PC-9 (cell line): ENCODE results near the gene PRC1. TPM values are rescaled to one million over a fixed set of nuclear protein-coding genes. Genes with fewer than 3 reads are reported as not detected.
"Not testable (repeated sequence)": the region's sequence is repeated elsewhere in the genome, so short reads cannot be mapped to it uniquely, and the experiment has no call there.

Experiments used
- BruUV-seq: library from RNA; stranded (reverse); fragments of 400-500 nt; replicated peaks from 2 replicates; lab custom pipeline; 2021; lab: Mats Ljungman, UMichigan
- CTCF ChIA-PET: fragments of 300-600 bp; sonication (Branson Sonifier 250); formaldehyde crosslinking; loops from one replicate; lab custom pipeline; 2022; ENCODE audit warnings: antibody characterized with exemption; lab: Charles Lee
- POLR2A ChIA-PET: fragments of 300-600 bp; sonication (Branson Sonifier 250); formaldehyde crosslinking; loops from one replicate; lab custom pipeline; 2022; ENCODE audit warnings: antibody characterized with exemption; ENCODE audit not compliant: unreplicated experiment; lab: Charles Lee
- DNase-seq, 2 experiments: peaks; one replicate each; pipeline versions ENCODE4 v3.0.0 to v3.0.0-alpha.2; 2015 to 2022; ENCODE audit warnings: mixed read lengths in 1 of 2
- H2AFZ ChIP-seq: fragments of 200-600 bp; sonication (generic); 2 replicates; pipeline ENCODE4 v1.8.1; 2017; ENCODE audit warnings: antibody characterized with exemption
- H3F3A ChIP-seq: fragments of 200-600 bp; sonication (generic); 2 replicates; pipeline ENCODE4 v1.8.1; 2017; ENCODE audit warnings: antibody characterized with exemption, mild to moderate bottlenecking, low read depth; ENCODE audit not compliant: insufficient read depth
- H3K27ac ChIP-seq: fragments of 200-600 bp; sonication (generic); 2 replicates; pipeline ENCODE4 v1.6.1; 2016; ENCODE audit warnings: mixed run types
- H3K27me3 ChIP-seq: fragments of 200-600 bp; sonication (generic); 2 replicates; pipeline ENCODE4 v1.6.1; 2016; ENCODE audit warnings: low read depth, mixed run types; ENCODE audit not compliant: insufficient read depth
- H3K36me3 ChIP-seq: fragments of 200-600 bp; sonication (generic); 2 replicates; pipeline ENCODE4 v1.6.1; 2016; ENCODE audit warnings: low read depth, mixed run types
- H3K4me1 ChIP-seq: fragments of 200-600 bp; sonication (generic); replicated peaks from 2 replicates; pipeline ENCODE4 v1.6.1; 2016; ENCODE audit warnings: mixed run types; ENCODE audit not compliant: insufficient read depth
- H3K4me2 ChIP-seq: fragments of 200-600 bp; sonication (generic); 2 replicates; pipeline ENCODE4 v1.6.1; 2017; ENCODE audit warnings: mixed run types
- H3K4me3 ChIP-seq: fragments of 200-600 bp; sonication (generic); 2 replicates; pipeline ENCODE4 v1.6.1; 2016; ENCODE audit warnings: mixed run types
- H3K79me2 ChIP-seq: fragments of 200-600 bp; sonication (generic); 2 replicates; pipeline ENCODE4 v1.6.1; 2017; ENCODE audit warnings: low read depth, mixed run types
- H3K9me2 ChIP-seq: fragments of 200-600 bp; sonication (generic); 2 replicates; pipeline ENCODE4 v1.8.1; 2017; ENCODE audit warnings: mild to moderate bottlenecking; ENCODE audit not compliant: insufficient read depth
- H3K9me3 ChIP-seq: fragments of 200-600 bp; sonication (generic); 2 replicates; pipeline ENCODE4 v1.8.1; 2016; ENCODE audit warnings: low read depth; ENCODE audit not compliant: insufficient read depth
- H4K20me1 ChIP-seq: fragments of 200-600 bp; sonication (generic); 2 replicates; pipeline ENCODE4 v1.8.1; 2017; ENCODE audit not compliant: insufficient read depth
- CTCF ChIP-seq: fragments of 200-600 bp; sonication (generic); conservative IDR thresholded peaks from 2 replicates; pipeline ENCODE4 v1.6.1; 2017; ENCODE audit warnings: mixed run types, antibody characterized with exemption, mild to moderate bottlenecking, moderate library complexity
- EZH2 ChIP-seq: fragments of 200-600 bp; sonication (generic); IDR thresholded peaks from 2 replicates; pipeline ENCODE4 v1.8.0; 2017; ENCODE audit warnings: antibody characterized with exemption, low read depth
- intact Hi-C: fragments of 100-400 bp; cut with micrococcal nuclease; formaldehyde crosslinking; loops from one replicate; pipeline ENCODE4 v1.10.0; 2022; ENCODE audit not compliant: unreplicated experiment
- total RNA-seq: library from RNA; stranded (reverse); gene quantifications from 2 replicates; pipeline ENCODE4 v1.2.3, GENCODE V29; 2021

The PRC1 gene
- total RNA-seq, 1 experiment from 2014 or later: 145 TPM

- Histone ChIP-seq H3K27ac (no peak overlapping the region), H3K36me3 (no peaks in the 10 kb centered on the region), H3K9me3 (no peaks in the 10 kb centered on the region), H3K79me2 (peaks cover 11% of the 10 kb centered on the region), H3K4me2 (peak overlapping the region; percentile 73), H3K9me2 (no peaks in the 10 kb centered on the region), H4K20me1 (no peaks in the 10 kb centered on the region), H3F3A (peaks cover 15% of the 10 kb centered on the region; the same call in 1 of the 2 replicates), H3K4me1 (peaks cover 33% of the 10 kb centered on the region), H3K27me3 (no peaks in the 10 kb centered on the region), H3K4me3 (peak overlapping the region; percentile 88; the same call in 1 of the 2 replicates), H2AFZ (peak overlapping the region; percentile 100; the same call in 1 of the 2 replicates)
- TF ChIP-seq CTCF (no peak), EZH2 (no peak)
- BruUV-seq: no TSS peak
- ChIA-PET CTCF (interaction anchor here (0.5 to 2.2 kb wide), 8 partner anchors 10 to 638 kb away, joined by 3 to 11 read pairs (median 4); partner anchors contain the start of genes MAN2A2 and VPS33B), POLR2A (interaction anchor here (0.5 to 0.6 kb wide), 3 partner anchors 30 to 1879 kb away, joined by 3 to 7 read pairs (median 4); no protein-coding TSS in a partner anchor)
- no peak for DNase-seq
- intact Hi-C loops: loop anchor here (1.0 to 10.0 kb wide), 6 partner anchors 29 to 829 kb away; partner anchors contain the start of genes BLM, IDH2 and MAN2A2
Measured at GRCh38 chr15:90931575-90931827, 62.8 kb downstream of the PRC1 start.

DNA sequence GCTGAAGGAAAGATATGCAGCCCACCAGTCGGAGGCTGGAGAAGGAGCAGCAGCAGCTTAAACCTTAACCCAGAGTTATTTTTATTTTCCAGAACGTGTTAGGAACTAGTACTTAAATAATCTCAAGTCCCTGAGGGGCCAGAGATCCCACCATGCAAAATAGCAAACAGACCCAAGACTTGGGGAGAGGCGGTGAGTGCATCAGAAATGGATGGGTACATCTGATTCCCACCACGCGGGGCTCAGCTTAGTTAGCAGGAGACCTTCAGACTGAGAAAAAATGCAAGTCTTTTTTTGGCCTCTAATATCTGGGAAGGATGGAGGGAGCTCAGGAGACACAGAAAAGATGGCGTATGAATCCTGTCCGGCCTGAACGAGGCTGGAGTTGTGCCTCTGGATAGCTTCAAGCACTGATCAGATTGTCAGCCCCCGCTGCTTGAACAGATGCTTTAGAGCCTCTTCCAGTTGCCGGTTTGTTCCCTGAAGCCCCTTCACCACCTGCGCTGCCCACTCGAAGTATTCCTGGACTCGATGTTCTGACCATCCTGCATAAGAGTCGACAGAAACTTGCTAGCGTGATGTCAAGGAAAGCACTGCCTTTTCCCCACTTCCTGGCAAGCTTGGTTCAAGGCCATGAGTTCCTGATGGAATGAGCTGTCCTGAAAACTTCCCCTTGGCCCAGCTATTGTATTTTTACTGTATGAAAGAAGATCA lies 63.3 kb downstream of the PRC1 start:
- Histone ChIP-seq H3K4me1 (peaks cover 30% of the 10 kb centered on the region), H3K27ac (no peak overlapping the region), H3K9me3 (no peaks in the 10 kb centered on the region), H3K4me2 (peak overlapping the region; percentile 73), H3F3A (peaks cover 13% of the 10 kb centered on the region; the same call in 1 of the 2 replicates), H4K20me1 (no peaks in the 10 kb centered on the region), H3K9me2 (no peaks in the 10 kb centered on the region), H3K4me3 (peak overlapping the region; percentile 88; the same call in 1 of the 2 replicates), H3K36me3 (no peaks in the 10 kb centered on the region), H2AFZ (no peak overlapping the region), H3K27me3 (no peaks in the 10 kb centered on the region), H3K79me2 (peaks cover 7% of the 10 kb centered on the region)
- ChIA-PET CTCF (interaction anchor here (0.5 to 2.2 kb wide), 6 partner anchors 9 to 637 kb away, joined by 3 to 11 read pairs (median 4); partner anchors contain the start of gene MAN2A2), POLR2A (interaction anchor here (0.6 kb wide), 3 partner anchors 24 to 1880 kb away, joined by 3 to 7 read pairs (median 7); partner anchors contain the start of gene RCCD1)
- TF ChIP-seq EZH2 (no peak), CTCF (no peak)
- no TSS peak for BruUV-seq
- intact Hi-C loops: loop anchor here (1.0 to 10.0 kb wide), 6 partner anchors 28 to 829 kb away; partner anchors contain the start of genes BLM, IDH2 and MAN2A2
- no peak for DNase-seq

DNA sequence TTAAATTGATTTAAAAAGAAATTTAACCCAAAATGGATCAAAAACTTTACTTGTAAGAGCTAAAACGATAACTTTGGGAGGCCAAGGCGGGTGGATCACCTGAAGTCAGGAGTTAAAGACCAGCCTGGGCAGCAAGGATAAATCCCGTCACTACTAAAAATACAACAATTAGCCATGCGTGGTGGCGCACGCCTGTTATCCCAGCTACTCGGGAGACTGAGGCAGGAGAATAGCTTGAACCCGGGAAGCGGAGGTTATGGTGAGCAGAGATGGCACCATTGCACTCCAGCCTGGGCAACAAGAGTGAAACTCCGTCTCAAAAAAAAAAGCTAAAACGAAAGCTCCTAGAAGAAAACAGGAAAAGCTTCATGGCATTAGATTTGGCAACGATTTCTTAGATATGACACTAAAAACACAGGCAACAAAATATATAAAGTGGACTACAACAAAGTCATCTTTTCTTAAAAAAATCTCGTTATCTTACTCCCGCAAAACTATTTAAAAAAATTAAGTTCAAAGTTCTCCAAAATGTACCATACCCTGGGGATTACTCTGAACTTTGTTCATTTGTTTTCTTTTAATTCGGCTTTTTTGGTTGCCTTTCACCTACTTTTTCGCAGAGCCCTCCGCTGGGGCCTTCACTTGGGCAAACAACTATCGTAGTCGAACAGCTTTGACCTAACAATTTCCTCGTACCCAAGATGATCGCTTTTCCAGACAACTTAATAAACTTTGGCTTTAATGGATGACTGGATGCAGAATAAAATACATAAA lies 64.9 kb downstream of the PRC1 start:
- H3K9me3 ChIP-seq: no peaks in the 10 kb centered on the region
- CTCF ChIA-PET: interaction anchor here (0.6 to 0.8 kb wide), 2 partner anchors 11 to 318 kb away, joined by 3 to 5 read pairs; no protein-coding TSS in a partner anchor
- no peaks in the 10 kb centered on the region for H4K20me1 ChIP-seq
- TF ChIP-seq EZH2 (no peak), CTCF (no peak)
- H2AFZ ChIP-seq: peak overlapping the region; percentile 92
- POLR2A ChIA-PET: interaction anchor here (0.7 kb wide), 1 partner anchor 59 kb away, joined by 5 read pairs; no protein-coding TSS in a partner anchor
- peak overlapping the region; percentile 88 for H3K4me3 ChIP-seq
- no peak for DNase-seq
- peaks cover 13% of the 10 kb centered on the region; the same call in 1 of the 2 replicates for H3F3A ChIP-seq
- H3K4me2 ChIP-seq: peak overlapping the region; percentile 73
- H3K9me2 ChIP-seq: no peaks in the 10 kb centered on the region
- H3K4me1 ChIP-seq: peaks cover 25% of the 10 kb centered on the region
- intact Hi-C loops: loop anchor here (2.0 to 10.0 kb wide), 5 partner anchors 27 to 827 kb away; partner anchors contain the start of genes BLM, IDH2 and MAN2A2
- H3K27me3 ChIP-seq: no peaks in the 10 kb centered on the region
- BruUV-seq: TSS peak; percentile 38
- H3K36me3 ChIP-seq: no peaks in the 10 kb centered on the region
- H3K27ac ChIP-seq: peak overlapping the region; percentile 60
- H3K79me2 ChIP-seq: no peaks in the 10 kb centered on the region; the same call in 1 of the 2 replicates

DNA sequence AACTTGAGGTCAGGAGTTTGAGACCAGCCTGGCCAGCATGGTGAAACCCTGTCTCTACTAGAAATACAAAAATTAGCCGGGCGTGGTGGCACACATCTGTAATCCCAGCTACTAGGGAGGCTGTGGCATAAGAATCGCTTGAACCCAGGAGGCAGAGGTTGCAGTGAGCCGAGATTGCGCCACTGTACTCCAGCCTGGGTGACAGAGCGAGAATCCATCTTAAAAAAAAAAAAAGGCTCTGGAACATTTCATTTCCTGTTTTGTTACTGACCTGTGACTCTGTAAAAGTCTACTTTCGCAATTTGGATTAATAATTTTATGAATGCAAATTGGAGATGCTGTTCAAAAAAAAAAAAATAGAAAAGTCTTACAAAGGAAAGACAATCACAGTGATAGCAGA lies 66.2 kb downstream of the PRC1 start:
- H3F3A ChIP-seq: peaks cover 13% of the 10 kb centered on the region; the same call in 1 of the 2 replicates
- POLR2A ChIA-PET: interaction anchor here (0.7 kb wide), 1 partner anchor 133 kb away, joined by 11 read pairs; no protein-coding TSS in a partner anchor
- H4K20me1 ChIP-seq, intact Hi-C loops, H3K9me2 ChIP-seq, H3K27ac ChIP-seq, H3K4me2 ChIP-seq, H3K4me3 ChIP-seq, H2AFZ ChIP-seq, BruUV-seq, H3K79me2 ChIP-seq, H3K9me3 ChIP-seq, H3K27me3 ChIP-seq, CTCF ChIA-PET, H3K36me3 ChIP-seq, DNase-seq: not testable (repeated sequence)
- H3K4me1 ChIP-seq: peaks cover 25% of the 10 kb centered on the region
